ENCODE data around the gene ADAMTS10.
"Not testable (repeated sequence)": the region's sequence is repeated elsewhere in the genome, so short reads cannot be mapped to it uniquely, and the experiment has no call there.

The ADAMTS10 gene

GRCh38 chr19:8561075-8561764, 49.3 kb downstream of the ADAMTS10 start:
- DNase-seq (ENCODE audit: low read depth), result no peak

GRCh38 chr19:8558325-8558724, 52.2 kb downstream of the ADAMTS10 start:
- DNase-seq (ENCODE audit: low read depth), result no peak

- no peak for DNase-seq (ENCODE audit: low read depth)
Measured at GRCh38 chr19:8557642-8558238, 52.8 kb downstream of the ADAMTS10 start.

- not testable (repeated sequence) for DNase-seq (ENCODE audit: low read depth)
Measured at GRCh38 chr19:8553729-8554128, 56.8 kb downstream of the ADAMTS10 start.

GRCh38 chr19:8552810-8553209, 57.7 kb downstream of the ADAMTS10 start:
- DNase-seq (ENCODE audit: low read depth), result no peak

GRCh38 chr19:8550070-8550469, 60.4 kb downstream of the ADAMTS10 start:
- DNase-seq (ENCODE audit: low read depth), result no peak

GRCh38 chr19:8545743-8546142, 64.8 kb downstream of the ADAMTS10 start:
- DNase-seq (ENCODE audit: low read depth), result no peak

- DNase-seq (ENCODE audit: low read depth), result no peak
Measured at GRCh38 chr19:8544168-8544567, 66.3 kb downstream of the ADAMTS10 start.

GRCh38 chr19:8539621-8540149, 70.8 kb downstream of the ADAMTS10 start:
- no peak for DNase-seq (ENCODE audit: low read depth)

- no peak for DNase-seq (ENCODE audit: low read depth)
Measured at GRCh38 chr19:8537099-8537498, 73.4 kb downstream of the ADAMTS10 start.

- DNase-seq (ENCODE audit: low read depth), result no peak
Measured at GRCh38 chr19:8536282-8536681, 74.2 kb downstream of the ADAMTS10 start.

GRCh38 chr19:8532225-8532624, 78.3 kb downstream of the ADAMTS10 start:
- no peak for DNase-seq (ENCODE audit: low read depth)

- no peak for DNase-seq (ENCODE audit: low read depth)
Measured at GRCh38 chr19:8531470-8531869, 79.0 kb downstream of the ADAMTS10 start.
